Inflammatory macrophage (primary cell): ENCODE data around the gene PAWR.
"Not testable (repeated sequence)": the region's sequence is repeated elsewhere in the genome, so short reads cannot be mapped to it uniquely, and the experiment has no call there.

Experiments
- DNase-seq, 2 donors: peaks; one replicate each; pipeline ENCODE4 v3.0.0-alpha.2; 2020 to 2022

The PAWR gene

GRCh38 chr12:79547735-79548609 lies 142.8 kb downstream of the PAWR start:
- peak; percentile 18 to 28 for DNase-seq

- no peak for DNase-seq
Observed at GRCh38 chr12:79547044-79547734, 143.6 kb downstream of the PAWR start.

- DNase-seq, result no peak
Observed at GRCh38 chr12:79546466-79547043, 144.2 kb downstream of the PAWR start.

GRCh38 chr12:79544439-79544838 lies 146.3 kb downstream of the PAWR start:
- DNase-seq, result not testable (repeated sequence)

- DNase-seq, result no peak
Observed at GRCh38 chr12:79537675-79538074, 153.1 kb downstream of the PAWR start.

GRCh38 chr12:79535751-79536150 lies 155.0 kb downstream of the PAWR start:
- no peak for DNase-seq
